HepG2 (cell line): ENCODE results near the gene ERC1. TPM values are rescaled to one million over a fixed set of nuclear protein-coding genes. Genes with fewer than 3 reads are reported as not detected.

Experiments
- ATAC-seq: fragments of 200-7000 bp; cut with Tn5 transposase; 3 replicates; pipeline ENCODE4 v1.9.1; 2020; ENCODE audit warnings: mild to moderate bottlenecking, moderate library complexity
- BruUV-seq: library from RNA; stranded (reverse); fragments of 400-500 nt; replicated peaks from 2 replicates; lab custom pipeline; 2021; lab: Mats Ljungman, UMichigan
- CTCF ChIA-PET: fragments of 300-600 bp; formaldehyde crosslinking; extraction: SDS; loops from one replicate; lab custom pipeline; 2021; ENCODE audit warnings: low total read pairs, inconsistent platforms, low intra/inter-chr PET ratio; lab: Yijun Ruan, JAX
- POLR2A ChIA-PET: fragments of 350-600 bp; sonication (Branson Sonifier 250); formaldehyde crosslinking; loops from one replicate; lab custom pipeline; 2020; ENCODE audit warnings: antibody characterized with exemption, inconsistent platforms; lab: Yijun Ruan, JAX
- DNase-seq: peaks from one replicate; pipeline ENCODE4 v3.0.0-alpha.2; 2015; ENCODE audit warnings: low spot score
- FAIRE-seq: peaks from 3 replicates; lab custom pipeline; 2011; peaks lifted over from hg19 to GRCh38; lab: Jason Lieb, UNC
- H2AFZ ChIP-seq: one replicate; pipeline ENCODE4 v1.6.1; 2011; ENCODE audit warnings: low read length, inconsistent platforms
- H3K27ac ChIP-seq: fragments of 300-600 bp; 3 replicates; pipeline ENCODE4 v1.8.0; 2011; ENCODE audit warnings: mixed run types, mild to moderate bottlenecking, mixed read lengths, low read length, inconsistent platforms; ENCODE audit not compliant: insufficient read depth; ENCODE audit errors: extremely low read length
- H3K27me3 ChIP-seq, 2 experiments: fragments of 200-600 bp in 1 of 2; 2 replicates in 1 of 2; 3 replicates in 1 of 2; pipeline versions ENCODE4 v1.6.0 to v1.8.0; 2011; ENCODE audit warnings: low read length in 2 of 2, mild to moderate bottlenecking in 2 of 2, moderate library complexity in 2 of 2, inconsistent platforms in 1 of 2; ENCODE audit not compliant: insufficient read depth in 2 of 2, control insufficient read depth in 1 of 2
- H3K36me3 ChIP-seq, 2 experiments: fragments of 200-600 bp in 1 of 2; replicated peaks in 1 of 2; 2 replicates in 1 of 2; 3 replicates in 1 of 2; pipeline versions ENCODE4 v1.5.1 to v1.8.0; 2011; ENCODE audit warnings: low read length in 2 of 2, inconsistent platforms in 1 of 2; ENCODE audit not compliant: insufficient read depth in 2 of 2, control insufficient read depth in 1 of 2
- H3K4me1 ChIP-seq: 2 replicates; pipeline ENCODE4 v1.5.1; 2012; ENCODE audit warnings: low read length, inconsistent platforms; ENCODE audit not compliant: insufficient read depth
- H3K4me2 ChIP-seq: 2 replicates; pipeline ENCODE4 v1.6.0; 2011; ENCODE audit warnings: low read depth, low read length, inconsistent platforms
- H3K4me3 ChIP-seq, 3 experiments: fragments of 200-600 bp in 1 of 3; sonication (generic), shearing (Covaris generic) in 1 of 3; replicated peaks in 1 of 3; 2 replicates each; pipeline ENCODE4 v1.5.1; 2011 to 2016; ENCODE audit warnings: low read length in 3 of 3, inconsistent platforms in 2 of 3, low read depth in 2 of 3, mild to moderate bottlenecking in 2 of 3, control low read depth in 1 of 3, mixed read lengths in 1 of 3; ENCODE audit not compliant: insufficient read depth in 1 of 3
- H3K79me2 ChIP-seq: one replicate; pipeline ENCODE4 v1.6.1; 2011; ENCODE audit warnings: low read length, inconsistent platforms; ENCODE audit not compliant: insufficient read depth
- H3K9ac ChIP-seq: 2 replicates; pipeline ENCODE4 v1.6.0; 2011; ENCODE audit warnings: mild to moderate bottlenecking, low read depth, low read length, inconsistent platforms; ENCODE audit not compliant: insufficient read depth
- H3K9me3 ChIP-seq: 2 replicates; pipeline ENCODE4 v1.5.1; 2012; ENCODE audit warnings: mild to moderate bottlenecking, low read length
- H4K20me1 ChIP-seq: 2 replicates; pipeline ENCODE4 v1.6.0; 2011; ENCODE audit warnings: inconsistent platforms, mild to moderate bottlenecking, low read length, moderate library complexity; ENCODE audit not compliant: insufficient read depth
- GZF1 ChIP-seq: sonication (generic); formaldehyde crosslinking; IDR thresholded peaks from 2 replicates; pipeline ENCODE4 v1.5.1; 2020; ENCODE audit warnings: mild to moderate bottlenecking, missing genetic modification reagents
- ISL2 ChIP-seq: sonication (generic); formaldehyde crosslinking; IDR thresholded peaks from 2 replicates; pipeline ENCODE4 v1.5.0; 2020; ENCODE audit warnings: missing genetic modification reagents
- PRMT3 ChIP-seq: sonication (generic); formaldehyde crosslinking; IDR thresholded peaks from 2 replicates; pipeline ENCODE4 v1.8.1; 2022; ENCODE audit warnings: low read depth, mild to moderate bottlenecking, moderate library complexity, missing genetic modification reagents, borderline replicate concordance
- RFXAP ChIP-seq: sonication (generic); formaldehyde crosslinking; IDR thresholded peaks from 2 replicates; pipeline ENCODE4 v1.4.0; 2020; ENCODE audit warnings: missing genetic modification reagents, borderline replicate concordance
- TBL1XR1 ChIP-seq: fragments of 150-350 bp; IDR thresholded peaks from 2 replicates; pipeline ENCODE4 v1.6.1; 2014; ENCODE audit warnings: borderline replicate concordance, low read length; ENCODE audit not compliant: partially characterized antibody
- ZNF24 ChIP-seq: fragments of 450-650 bp; IDR thresholded peaks from 2 replicates; pipeline ENCODE4 v1.6.1; 2017; ENCODE audit warnings: antibody characterized with exemption, mild to moderate bottlenecking
- ZNF563 ChIP-seq: sonication (generic); formaldehyde crosslinking; IDR thresholded peaks from 2 replicates; pipeline ENCODE4 v1.8.0; 2022; ENCODE audit warnings: mild to moderate bottlenecking, moderate library complexity, missing genetic modification reagents
- ZNF614 ChIP-seq: IDR thresholded peaks from 2 replicates; pipeline ENCODE4 v1.6.1; 2018; ENCODE audit warnings: missing biosample characterization, missing genetic modification reagents, inconsistent platforms, borderline replicate concordance
- ZSCAN21 ChIP-seq: sonication (generic); formaldehyde crosslinking; IDR thresholded peaks from 2 replicates; pipeline ENCODE4 v1.8.0; 2022; ENCODE audit warnings: mild to moderate bottlenecking, missing genetic modification reagents, moderate library complexity, borderline replicate concordance
- WGBS: methylation state at CpG from one replicate; pipeline ENCODE4 v1.1.6; 2017; ENCODE audit warnings: low lambda C conversion rate; 5-methylcytosine and 5-hydroxymethylcytosine counted together
- in situ Hi-C: cut with HindIII; loops from 2 replicates; pipeline ENCODE4 v1.10.0; 2017; ENCODE audit warnings: low pct_unique_long_range_greater_than_20kb; ENCODE audit not compliant: extremely low pct_ligation_motif_present
- intact Hi-C: fragments of 100-400 bp; cut with micrococcal nuclease; formaldehyde crosslinking; loops from one replicate; pipeline ENCODE4 v1.10.0; 2022; ENCODE audit not compliant: unreplicated experiment
- polyA plus RNA-seq, 8 experiments: library from polyadenylated mRNA; depleted of rRNA in 3 of 8; stranded (reverse) in 7 of 8; unstranded in 1 of 8; fragments of >200 nt; fragmentation: Illumina TruSeq in 4 of 8; extraction: Trizol in 4 of 8; gene quantifications; 2 replicates each; pipeline versions ENCODE4 v1.2.1 to v1.2.3, GENCODE V29; 2011 to 2016; ENCODE audit warnings: low read depth in 4 of 8, missing spikeins in 1 of 8, mixed read lengths in 1 of 8; ENCODE audit not compliant: insufficient read depth in 1 of 8
- total RNA-seq, 5 experiments: library from RNA; depleted of rRNA; stranded (reverse); fragments of >200 nt; fragmentation: Illumina TruSeq; extraction: Trizol; gene quantifications; 2 replicates each; pipeline ENCODE4 v1.2.3, GENCODE V29; 2016; ENCODE audit warnings: low read depth in 1 of 5
- TF ChIP-seq, protein P1 (sequence below): sonication (generic); formaldehyde crosslinking; IDR thresholded peaks from 2 replicates; pipeline ENCODE4 v1.9.0; 2021; ENCODE audit warnings: missing genetic modification reagents, mild to moderate bottlenecking, borderline replicate concordance
- TF ChIP-seq, protein P2 (sequence below): sonication (generic); formaldehyde crosslinking; IDR thresholded peaks from 2 replicates; pipeline ENCODE4 v1.8.1; 2023; ENCODE audit warnings: mild to moderate bottlenecking, missing genetic modification reagents
- TF ChIP-seq, protein P3 (sequence below): sonication (generic); IDR thresholded peaks from 2 replicates; pipeline ENCODE4 v1.6.1; 2016; ENCODE audit warnings: low read depth, borderline replicate concordance

ERC1 gene
- total and polyA plus RNA-seq, 2 of the 13 experiments (the other 11 are each of a cell fraction or from before 2014, with no cell fraction given): 6.1 to 12.4 TPM

DNA sequence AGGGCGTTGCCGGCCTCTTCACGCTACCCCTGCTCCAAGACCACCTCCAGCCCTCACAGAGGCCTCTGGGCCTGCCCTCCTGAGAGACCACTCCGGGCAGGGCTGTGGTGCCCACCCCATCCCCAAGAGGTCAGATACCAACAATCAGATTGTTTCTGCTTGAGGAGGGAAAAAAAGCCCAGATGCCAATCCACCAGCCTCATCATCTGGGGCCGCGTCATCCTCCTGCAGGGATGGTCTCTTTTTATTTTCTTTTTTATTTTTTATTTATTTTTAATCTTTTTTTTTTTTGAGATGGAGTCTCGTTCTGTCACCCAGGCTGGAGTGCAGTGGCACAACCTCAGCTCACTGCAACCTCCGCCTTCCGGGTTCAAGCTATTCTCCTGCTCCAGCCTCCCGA, 510.0 kb downstream of the ERC1 start:
- ATAC-seq: no peak
- Histone ChIP-seq H3K36me3 (no peaks in the 10 kb centered on the region), H2AFZ (no peak overlapping the region), H3K4me1 (no peaks in the 10 kb centered on the region), H3K9ac (no peak overlapping the region), H3K4me3 (no peak overlapping the region), H3K27ac (no peak overlapping the region), H3K79me2 (no peaks in the 10 kb centered on the region), H3K9me3 (no peaks in the 10 kb centered on the region), H4K20me1 (no peaks in the 10 kb centered on the region), H3K4me2 (no peak overlapping the region), H3K27me3 (peaks cover 4 to 32% of the 10 kb centered on the region in 2 experiments)
- no peak for FAIRE-seq
- no peak for DNase-seq
- in situ Hi-C loops: no loop called here
- POLR2A ChIA-PET: no interaction called here
- intact Hi-C loops: no loop called here
- TF ChIP-seq, protein P1, sequence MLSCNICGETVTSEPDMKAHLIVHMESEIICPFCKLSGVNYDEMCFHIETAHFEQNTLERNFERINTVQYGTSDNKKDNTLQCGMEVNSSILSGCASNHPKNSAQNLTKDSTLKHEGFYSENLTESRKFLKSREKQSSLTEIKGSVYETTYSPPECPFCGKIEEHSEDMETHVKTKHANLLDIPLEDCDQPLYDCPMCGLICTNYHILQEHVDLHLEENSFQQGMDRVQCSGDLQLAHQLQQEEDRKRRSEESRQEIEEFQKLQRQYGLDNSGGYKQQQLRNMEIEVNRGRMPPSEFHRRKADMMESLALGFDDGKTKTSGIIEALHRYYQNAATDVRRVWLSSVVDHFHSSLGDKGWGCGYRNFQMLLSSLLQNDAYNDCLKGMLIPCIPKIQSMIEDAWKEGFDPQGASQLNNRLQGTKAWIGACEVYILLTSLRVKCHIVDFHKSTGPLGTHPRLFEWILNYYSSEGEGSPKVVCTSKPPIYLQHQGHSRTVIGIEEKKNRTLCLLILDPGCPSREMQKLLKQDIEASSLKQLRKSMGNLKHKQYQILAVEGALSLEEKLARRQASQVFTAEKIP: no peak
- TF ChIP-seq PRMT3 (CRISPR knock-in tag) (no peak), ZNF563 (no peak), GZF1 (CRISPR knock-in tag) (no peak), ZNF24 (no peak), ZSCAN21 (CRISPR knock-in tag) (no peak), ISL2 (CRISPR knock-in tag) (no peak), RFXAP (CRISPR knock-in tag) (no peak), ZNF614 (CRISPR knock-in tag) (no peak), TBL1XR1 (no peak)
- TF ChIP-seq, protein P2, sequence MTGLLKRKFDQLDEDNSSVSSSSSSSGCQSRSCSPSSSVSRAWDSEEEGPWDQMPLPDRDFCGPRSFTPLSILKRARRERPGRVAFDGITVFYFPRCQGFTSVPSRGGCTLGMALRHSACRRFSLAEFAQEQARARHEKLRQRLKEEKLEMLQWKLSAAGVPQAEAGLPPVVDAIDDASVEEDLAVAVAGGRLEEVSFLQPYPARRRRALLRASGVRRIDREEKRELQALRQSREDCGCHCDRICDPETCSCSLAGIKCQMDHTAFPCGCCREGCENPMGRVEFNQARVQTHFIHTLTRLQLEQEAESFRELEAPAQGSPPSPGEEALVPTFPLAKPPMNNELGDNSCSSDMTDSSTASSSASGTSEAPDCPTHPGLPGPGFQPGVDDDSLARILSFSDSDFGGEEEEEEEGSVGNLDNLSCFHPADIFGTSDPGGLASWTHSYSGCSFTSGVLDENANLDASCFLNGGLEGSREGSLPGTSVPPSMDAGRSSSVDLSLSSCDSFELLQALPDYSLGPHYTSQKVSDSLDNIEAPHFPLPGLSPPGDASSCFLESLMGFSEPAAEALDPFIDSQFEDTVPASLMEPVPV: no peak
- TF ChIP-seq, protein P3, sequence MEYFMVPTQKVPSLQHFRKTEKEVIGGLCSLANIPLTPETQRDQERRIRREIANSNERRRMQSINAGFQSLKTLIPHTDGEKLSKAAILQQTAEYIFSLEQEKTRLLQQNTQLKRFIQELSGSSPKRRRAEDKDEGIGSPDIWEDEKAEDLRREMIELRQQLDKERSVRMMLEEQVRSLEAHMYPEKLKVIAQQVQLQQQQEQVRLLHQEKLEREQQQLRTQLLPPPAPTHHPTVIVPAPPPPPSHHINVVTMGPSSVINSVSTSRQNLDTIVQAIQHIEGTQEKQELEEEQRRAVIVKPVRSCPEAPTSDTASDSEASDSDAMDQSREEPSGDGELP: no peak
- CTCF ChIA-PET: no interaction called here
- WGBS: 85% methylated on average over 6 of the region's 10 CpGs
- BruUV-seq: no TSS peak
